Renal cortical epithelial cell (primary cell): ENCODE measurements around the gene HIBCH. TPM values are rescaled to one million over a fixed set of nuclear protein-coding genes. Genes with fewer than 3 reads are reported as not detected.
"Not testable (repeated sequence)": the region's sequence is repeated elsewhere in the genome, so short reads cannot be mapped to it uniquely, and the experiment has no call there.

Source experiments
- DNase-seq: peaks from one replicate; pipeline ENCODE4 v3.0.0-alpha.2; 2011; ENCODE audit warnings: low read depth
- total RNA-seq: library from RNA; depleted of rRNA; stranded (reverse); fragments of >200 nt; gene quantifications from 2 replicates; pipeline ENCODE4 v1.2.3, GENCODE V29; 2014

Gene HIBCH
- total RNA-seq, 1 donor from 2014 or later: 34.7 TPM

GRCh38 chr2:190235551-190236075, 84.0 kb downstream of the HIBCH start:
- DNase-seq: no peak

GRCh38 chr2:190235101-190235500, 84.5 kb downstream of the HIBCH start:
- no peak for DNase-seq

GRCh38 chr2:190223989-190224388, 95.6 kb downstream of the HIBCH start:
- not testable (repeated sequence) for DNase-seq

- DNase-seq: not testable (repeated sequence)
Observed at GRCh38 chr2:190222745-190223144, 96.9 kb downstream of the HIBCH start.

- no peak for DNase-seq
Observed at GRCh38 chr2:190221429-190221828, 98.2 kb downstream of the HIBCH start.

GRCh38 chr2:190219186-190219585, 100.4 kb downstream of the HIBCH start:
- DNase-seq: no peak

GRCh38 chr2:190217616-190218015, 102.0 kb downstream of the HIBCH start:
- no peak for DNase-seq

GRCh38 chr2:190216829-190217228, 102.8 kb downstream of the HIBCH start:
- DNase-seq: peak; percentile 6

GRCh38 chr2:190215620-190216019, 104.0 kb downstream of the HIBCH start:
- DNase-seq: no peak

GRCh38 chr2:190214426-190215194, 105.0 kb downstream of the HIBCH start:
- DNase-seq: no peak

GRCh38 chr2:190213441-190214335, 105.9 kb downstream of the HIBCH start:
- DNase-seq: no peak

GRCh38 chr2:190210471-190210870, 109.2 kb downstream of the HIBCH start:
- no peak for DNase-seq

- no peak for DNase-seq
Observed at GRCh38 chr2:190209559-190209958, 110.1 kb downstream of the HIBCH start.

- DNase-seq: no peak
Observed at GRCh38 chr2:190207930-190208329, 111.7 kb downstream of the HIBCH start.

- no peak for DNase-seq
Observed at GRCh38 chr2:190205657-190206056, 114.0 kb downstream of the HIBCH start.

- DNase-seq: no peak
Observed at GRCh38 chr2:190202604-190203003, 117.0 kb downstream of the HIBCH start.

GRCh38 chr2:190202018-190202417, 117.6 kb downstream of the HIBCH start:
- no peak for DNase-seq

- DNase-seq: no peak
Observed at GRCh38 chr2:190200603-190201002, 119.0 kb downstream of the HIBCH start.

- no peak for DNase-seq
Observed at GRCh38 chr2:190199530-190199929, 120.1 kb downstream of the HIBCH start.

- DNase-seq: no peak
Observed at GRCh38 chr2:190199109-190199508, 120.5 kb downstream of the HIBCH start.

GRCh38 chr2:190197143-190197720, 122.4 kb downstream of the HIBCH start:
- no peak for DNase-seq

GRCh38 chr2:190190507-190191162, 129.0 kb downstream of the HIBCH start:
- no peak for DNase-seq
